CD14-positive monocyte (primary cell): ENCODE measurements around the gene INSIG2. TPM values are rescaled to one million over a fixed set of nuclear protein-coding genes. Genes with fewer than 3 reads are reported as not detected.

Experiments
- DNase-seq, 3 donors: peaks; one replicate each; pipeline ENCODE4 v3.0.0-alpha.2; 2011 to 2022
- H2AFZ ChIP-seq: 2 replicates; pipeline ENCODE4 v1.6.0; 2012; ENCODE audit warnings: mild to moderate bottlenecking, low read depth, low read length, inconsistent platforms; ENCODE audit not compliant: insufficient read depth, poor library complexity, severe bottlenecking
- H3K27ac ChIP-seq, 2 donors: 1 replicate in 1 of 2; 2 replicates in 1 of 2; pipeline ENCODE4 v1.5.1; 2012 to 2013; ENCODE audit warnings: low read length in 2 of 2, control low read depth in 1 of 2, inconsistent platforms in 1 of 2, low read depth in 1 of 2, mild to moderate bottlenecking in 1 of 2
- H3K27me3 ChIP-seq, 2 donors: one replicate each; pipeline versions ENCODE4 v1.6.0 to v1.6.1; 2011 to 2013; ENCODE audit warnings: low read length in 2 of 2; ENCODE audit not compliant: control insufficient read depth in 2 of 2, insufficient read depth in 2 of 2
- H3K36me3 ChIP-seq, 2 donors: replicated peaks in 1 of 2; 1 replicate in 1 of 2; 2 replicates in 1 of 2; pipeline versions ENCODE4 v1.5.1 to v1.6.1; 2012 to 2013; ENCODE audit warnings: low read length in 2 of 2, control low read depth in 1 of 2, inconsistent platforms in 1 of 2, mild to moderate bottlenecking in 1 of 2; ENCODE audit not compliant: insufficient read depth in 2 of 2, control insufficient read depth in 1 of 2
- H3K4me1 ChIP-seq, 2 donors: 1 replicate in 1 of 2; 2 replicates in 1 of 2; pipeline versions ENCODE4 v1.5.1 to v1.6.1; 2012 to 2013; ENCODE audit warnings: low read length in 2 of 2, control low read depth in 1 of 2, inconsistent platforms in 1 of 2, mild to moderate bottlenecking in 1 of 2, moderate library complexity in 1 of 2; ENCODE audit not compliant: insufficient read depth in 2 of 2, control insufficient read depth in 1 of 2
- H3K4me2 ChIP-seq: replicated peaks from 2 replicates; pipeline ENCODE3; 2012; ENCODE audit warnings: low read length, moderate library complexity, mild to moderate bottlenecking; ENCODE audit not compliant: poor library complexity, severe bottlenecking; ENCODE audit errors: extremely low read depth
- H3K4me3 ChIP-seq, 3 experiments: fragments of 200-600 bp in 1 of 3; sonication (generic) in 1 of 3; replicated peaks in 1 of 3; 1 replicate in 2 of 3; 2 replicates in 1 of 3; pipeline ENCODE4 v1.5.1; 2011 to 2013; ENCODE audit warnings: low read length in 3 of 3, mild to moderate bottlenecking in 3 of 3, control low read depth in 2 of 3, low read depth in 2 of 3, inconsistent platforms in 1 of 3, moderate library complexity in 1 of 3
- H3K79me2 ChIP-seq: 2 replicates; pipeline ENCODE4 v1.6.0; 2012; ENCODE audit warnings: mild to moderate bottlenecking, control low read depth, inconsistent platforms, low read length, moderate library complexity; ENCODE audit not compliant: insufficient read depth
- H3K9ac ChIP-seq: 2 replicates; pipeline ENCODE4 v1.6.0; 2017; ENCODE audit warnings: low read length, mild to moderate bottlenecking; ENCODE audit not compliant: insufficient read depth, poor library complexity, severe bottlenecking
- H3K9me3 ChIP-seq, 2 donors: replicated peaks in 1 of 2; 1 replicate in 1 of 2; 2 replicates in 1 of 2; pipeline versions ENCODE4 v1.5.1 to v1.6.1; 2012 to 2013; ENCODE audit warnings: low read length in 2 of 2, control low read depth in 1 of 2; ENCODE audit not compliant: control insufficient read depth in 1 of 2, insufficient read depth in 1 of 2
- H4K20me1 ChIP-seq: 2 replicates; pipeline ENCODE4 v1.6.0; 2012; ENCODE audit warnings: mild to moderate bottlenecking, low read length, control low read depth, moderate library complexity; ENCODE audit not compliant: insufficient read depth
- H3K27ac Mint-ChIP-seq, 7 donors: one replicate each; pipeline ENCODE4 v1.8.0; 2020; ENCODE audit warnings: mild to moderate bottlenecking in 7 of 7, mixed read lengths in 7 of 7, moderate library complexity in 6 of 7, inconsistent platforms in 2 of 7
- H3K27me3 Mint-ChIP-seq, 3 donors: one replicate each; pipeline ENCODE4 v1.8.0; 2021 to 2022; ENCODE audit warnings: low read depth in 3 of 3, mild to moderate bottlenecking in 3 of 3, mixed read lengths in 3 of 3, moderate library complexity in 3 of 3, inconsistent platforms in 1 of 3
- H3K36me3 Mint-ChIP-seq, 2 donors: one replicate each; pipeline ENCODE4 v1.8.0; 2020; ENCODE audit warnings: mixed read lengths in 2 of 2, inconsistent platforms in 1 of 2, mild to moderate bottlenecking in 1 of 2
- H3K4me1 Mint-ChIP-seq: one replicate; pipeline ENCODE4 v1.8.0; 2020; ENCODE audit warnings: mild to moderate bottlenecking, mixed read lengths
- H3K4me3 Mint-ChIP-seq, 2 donors: one replicate each; pipeline ENCODE4 v1.8.0; 2020; ENCODE audit warnings: mild to moderate bottlenecking in 2 of 2, mixed read lengths in 2 of 2, moderate library complexity in 1 of 2
- H3K9me3 Mint-ChIP-seq, 7 donors: one replicate each; pipeline ENCODE4 v1.8.0; 2020 to 2022; ENCODE audit warnings: mixed read lengths in 7 of 7, mild to moderate bottlenecking in 6 of 7, moderate library complexity in 6 of 7, inconsistent platforms in 2 of 7
- WGBS: methylation state at CpG from one replicate; pipeline ENCODE4 v1.1.5; 2013; ENCODE audit warnings: missing lambda C conversion rate; ENCODE audit not compliant: insufficient coverage; 5-methylcytosine and 5-hydroxymethylcytosine counted together
- intact Hi-C, 2 donors: fragments of 100-400 bp; cut with micrococcal nuclease; formaldehyde crosslinking; loops; one replicate each; pipeline versions ENCODE4 v1.15.0 to v1.15.1; 2023
- polyA plus RNA-seq, 3 donors: library from polyadenylated mRNA; depleted of rRNA in 1 of 3; unstranded in 2 of 3; stranded (reverse) in 1 of 3; fragments of 300-500 nt in 2 of 3; fragments of >200 nt in 1 of 3; fragmentation: Illumina TruSeq in 2 of 3; gene quantifications; 1 replicate in 2 of 3; 2 replicates in 1 of 3; pipeline ENCODE4 v1.2.3, GENCODE V29; 2012 to 2021
- TF ChIP-seq, protein P1 (sequence below): fragments of 200-600 bp; IDR thresholded peaks from one replicate; pipeline ENCODE4 v1.8.0; 2022; ENCODE audit warnings: antibody characterized with exemption, mild to moderate bottlenecking

The INSIG2 gene
- polyA plus RNA-seq, 3 donors = 13.6 to 17.2 (median 14.8) TPM

DNA sequence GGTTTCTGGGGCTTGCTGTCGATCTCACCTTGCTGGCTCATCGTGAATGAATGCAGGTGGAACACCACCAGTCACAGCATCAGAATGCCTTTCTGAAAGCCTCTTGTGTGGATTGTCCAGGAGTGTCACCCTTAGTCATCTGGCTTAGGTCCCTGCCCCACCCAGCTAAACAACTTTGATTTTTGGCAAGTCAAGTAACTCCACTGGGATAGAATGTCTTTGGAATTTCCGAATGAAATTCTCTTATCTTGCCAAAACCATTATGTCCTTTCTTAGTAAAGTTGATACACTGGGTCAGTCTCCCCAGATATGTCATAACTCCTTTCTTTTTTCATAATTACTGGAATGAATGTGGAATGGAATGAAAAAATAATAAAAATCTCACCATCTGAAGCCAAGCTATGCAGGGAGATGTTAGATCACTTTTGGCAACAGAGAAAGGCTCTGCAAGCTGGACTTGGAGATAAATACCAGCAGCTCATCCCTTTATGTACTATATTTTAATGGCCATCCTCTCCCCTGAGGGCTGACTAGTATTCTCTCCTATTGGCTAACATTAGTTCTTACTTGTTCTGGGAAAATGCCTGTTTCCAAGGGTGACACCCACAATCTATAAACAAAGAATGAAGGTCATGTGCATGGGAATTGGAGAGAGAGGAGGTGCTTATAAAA is 35.4 kb downstream of the INSIG2 start:
- H3K27me3 ChIP-seq = no peaks in the 10 kb centered on the region
- H3K36me3 ChIP-seq = no peaks in the 10 kb centered on the region
- H3K4me2 ChIP-seq = no peak overlapping the region
- no peaks in the 10 kb centered on the region for H4K20me1 ChIP-seq
- intact Hi-C loops = loop anchor here in 1 of 2 donors (10.0 kb wide), 1 partner anchor 51 kb away; no protein-coding TSS in a partner anchor
- Mint-ChIP-seq H3K36me3 (no peaks in the 10 kb centered on the region), H3K27me3 (peaks cover 0 to 3% (median 0%) of the 10 kb centered on the region in 3 donors), H3K4me1 (peaks cover 60% of the 10 kb centered on the region), H3K4me3 (no peak overlapping the region), H3K9me3 (no peaks in the 10 kb centered on the region), H3K27ac (peak overlapping the region in 4 of 7 donors; percentile 41 to 64 (median 52))
- no peaks in the 10 kb centered on the region for H3K79me2 ChIP-seq
- WGBS = 93% methylated on average over 2 of the region's 3 CpGs
- TF ChIP-seq, protein P1, sequence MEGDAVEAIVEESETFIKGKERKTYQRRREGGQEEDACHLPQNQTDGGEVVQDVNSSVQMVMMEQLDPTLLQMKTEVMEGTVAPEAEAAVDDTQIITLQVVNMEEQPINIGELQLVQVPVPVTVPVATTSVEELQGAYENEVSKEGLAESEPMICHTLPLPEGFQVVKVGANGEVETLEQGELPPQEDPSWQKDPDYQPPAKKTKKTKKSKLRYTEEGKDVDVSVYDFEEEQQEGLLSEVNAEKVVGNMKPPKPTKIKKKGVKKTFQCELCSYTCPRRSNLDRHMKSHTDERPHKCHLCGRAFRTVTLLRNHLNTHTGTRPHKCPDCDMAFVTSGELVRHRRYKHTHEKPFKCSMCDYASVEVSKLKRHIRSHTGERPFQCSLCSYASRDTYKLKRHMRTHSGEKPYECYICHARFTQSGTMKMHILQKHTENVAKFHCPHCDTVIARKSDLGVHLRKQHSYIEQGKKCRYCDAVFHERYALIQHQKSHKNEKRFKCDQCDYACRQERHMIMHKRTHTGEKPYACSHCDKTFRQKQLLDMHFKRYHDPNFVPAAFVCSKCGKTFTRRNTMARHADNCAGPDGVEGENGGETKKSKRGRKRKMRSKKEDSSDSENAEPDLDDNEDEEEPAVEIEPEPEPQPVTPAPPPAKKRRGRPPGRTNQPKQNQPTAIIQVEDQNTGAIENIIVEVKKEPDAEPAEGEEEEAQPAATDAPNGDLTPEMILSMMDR = no peak
- H3K4me3 ChIP-seq = no peak overlapping the region
- DNase-seq = no peak
- H3K9ac ChIP-seq = no peak overlapping the region
- no peak overlapping the region for H2AFZ ChIP-seq
- no peak overlapping the region for H3K27ac ChIP-seq
- H3K9me3 ChIP-seq = no peaks in the 10 kb centered on the region
- H3K4me1 ChIP-seq = peaks cover 50 to 51% of the 10 kb centered on the region in 2 donors

DNA sequence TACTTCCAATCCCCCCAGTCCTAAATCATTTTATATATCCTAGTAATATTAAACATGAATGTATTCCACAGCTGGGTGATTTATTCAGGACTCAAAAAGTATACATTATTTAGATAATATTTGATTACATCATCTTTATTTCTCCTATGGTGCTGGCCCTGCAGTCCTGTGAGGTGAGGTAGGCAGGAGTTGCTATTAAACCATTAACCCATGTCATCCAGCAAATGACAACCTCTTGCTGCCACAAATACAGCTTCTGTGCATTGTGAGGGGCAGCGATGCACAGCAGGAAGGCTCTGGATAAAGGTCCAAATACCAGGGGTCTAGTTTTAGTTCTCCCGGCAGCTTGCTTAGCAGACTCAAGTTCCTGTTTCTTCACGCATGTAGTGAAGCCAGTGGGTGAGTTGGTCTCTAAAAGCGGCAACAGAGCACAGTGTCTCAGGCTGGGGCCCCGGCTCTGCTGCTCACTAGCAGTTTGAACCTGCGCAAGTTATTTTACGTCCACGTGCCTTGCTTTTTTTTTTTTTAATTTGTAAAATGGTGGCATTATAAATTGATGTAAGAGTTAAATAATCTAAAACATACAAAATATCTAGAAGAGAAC is 36.1 kb downstream of the INSIG2 start:
- Mint-ChIP-seq H3K36me3 (no peaks in the 10 kb centered on the region), H3K9me3 (no peaks in the 10 kb centered on the region), H3K27ac (peak overlapping the region in 2 of 7 donors; percentile 33 to 48), H3K4me1 (peaks cover 54% of the 10 kb centered on the region), H3K4me3 (peak overlapping the region in 1 of 2 donors; percentile 62), H3K27me3 (peaks cover 0 to 4% (median 0%) of the 10 kb centered on the region in 3 donors)
- Histone ChIP-seq H3K4me2 (peak overlapping the region; percentile 35), H3K4me1 (peaks cover 45 to 51% of the 10 kb centered on the region in 2 donors), H3K9ac (no peak overlapping the region), H3K9me3 (no peaks in the 10 kb centered on the region), H4K20me1 (no peaks in the 10 kb centered on the region), H3K27ac (no peak overlapping the region), H3K79me2 (no peaks in the 10 kb centered on the region), H3K27me3 (no peaks in the 10 kb centered on the region), H3K4me3 (peak overlapping the region in 1 of 3 experiments; percentile 29), H3K36me3 (no peaks in the 10 kb centered on the region), H2AFZ (peak overlapping the region; percentile 64)
- peak; percentile 38 to 54 (median 50) for DNase-seq
- intact Hi-C loops = loop anchor here in 1 of 2 donors (10.0 kb wide), 1 partner anchor 50 kb away; no protein-coding TSS in a partner anchor
- TF ChIP-seq, protein P1 = no peak
- 2% methylated on average over 3 of the region's 8 CpGs for WGBS
